Esophagus squamous epithelium (tissue), 4 donors: ENCODE results near the gene GLIPR2.

Source experiments
- CTCF ChIP-seq, 6 experiments: fragments of 450-650 bp in 4 of 6; fragments of 200-600 bp in 2 of 6; sonication (generic) in 2 of 6; IDR thresholded peaks; one replicate each; pipeline ENCODE4 v1.5.1; 2016 to 2019; ENCODE audit warnings: antibody characterized with exemption in 6 of 6, mild to moderate bottlenecking in 4 of 6, moderate library complexity in 4 of 6
- POLR2A ChIP-seq, 4 donors: fragments of 450-650 bp; IDR thresholded peaks; one replicate each; pipeline ENCODE4 v1.6.1; 2017; ENCODE audit warnings: antibody characterized with exemption in 4 of 4, mild to moderate bottlenecking in 4 of 4, moderate library complexity in 3 of 4

- TF ChIP-seq POLR2A (IDR thresholded peaks at IDR 0.05): no peak
- TF ChIP-seq CTCF (IDR thresholded peaks at IDR 0.05): no peak
Measured at GRCh38 chr9:36164372-36164771, 27.8 kb downstream of the GLIPR2 start.
